Upper lobe of left lung (tissue), 4 donors: ENCODE data around the gene BTD.

Experiments used
- EP300 ChIP-seq, 4 donors: sonication (generic); formaldehyde crosslinking; IDR thresholded peaks; one replicate each; pipeline ENCODE4 v1.5.1; 2017; ENCODE audit warnings: antibody characterized with exemption in 4 of 4, control low read depth in 2 of 4
- POLR2A ChIP-seq, 4 donors: fragments of 450-650 bp; IDR thresholded peaks; one replicate each; pipeline ENCODE4 v1.5.1; 2016 to 2017; ENCODE audit warnings: antibody characterized with exemption in 4 of 4, mild to moderate bottlenecking in 2 of 4

DNA sequence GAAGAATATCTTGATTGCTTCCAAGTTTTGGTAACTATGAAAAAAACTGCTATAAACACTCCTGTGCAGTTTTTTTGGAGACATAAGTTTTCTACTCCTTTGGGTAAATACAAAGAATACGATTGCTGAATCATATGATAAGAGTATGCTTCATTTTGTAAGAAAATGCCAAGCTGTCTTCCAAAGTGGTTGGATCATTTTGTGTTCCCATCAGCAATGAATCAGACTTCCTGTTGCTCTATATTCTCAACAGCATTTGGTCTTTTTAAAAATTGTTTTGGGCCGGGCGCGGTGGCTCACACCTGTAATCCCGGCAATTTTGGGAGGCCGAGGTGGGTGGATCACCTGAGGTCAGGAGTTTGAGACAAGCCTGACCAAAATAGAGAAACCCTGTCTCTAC lies 14.5 kb downstream of the BTD start:
- TF ChIP-seq POLR2A (IDR thresholded peaks at IDR 0.05) (no peak), EP300 (IDR thresholded peaks at IDR 0.05) (no peak)
